GM21526 (cell line): ENCODE results near the gene KCNT2.
"Not testable (repeated sequence)": the region's sequence is repeated elsewhere in the genome, so short reads cannot be mapped to it uniquely, and the experiment has no call there.

Source experiments
- ATAC-seq: cut with Tn5 transposase; IDR thresholded peaks from one replicate; pipeline ENCODE4 v1.9.1; 2021; ENCODE audit warnings: moderate library complexity; ENCODE audit not compliant: unreplicated experiment, low FRiP score

The KCNT2 gene

DNA sequence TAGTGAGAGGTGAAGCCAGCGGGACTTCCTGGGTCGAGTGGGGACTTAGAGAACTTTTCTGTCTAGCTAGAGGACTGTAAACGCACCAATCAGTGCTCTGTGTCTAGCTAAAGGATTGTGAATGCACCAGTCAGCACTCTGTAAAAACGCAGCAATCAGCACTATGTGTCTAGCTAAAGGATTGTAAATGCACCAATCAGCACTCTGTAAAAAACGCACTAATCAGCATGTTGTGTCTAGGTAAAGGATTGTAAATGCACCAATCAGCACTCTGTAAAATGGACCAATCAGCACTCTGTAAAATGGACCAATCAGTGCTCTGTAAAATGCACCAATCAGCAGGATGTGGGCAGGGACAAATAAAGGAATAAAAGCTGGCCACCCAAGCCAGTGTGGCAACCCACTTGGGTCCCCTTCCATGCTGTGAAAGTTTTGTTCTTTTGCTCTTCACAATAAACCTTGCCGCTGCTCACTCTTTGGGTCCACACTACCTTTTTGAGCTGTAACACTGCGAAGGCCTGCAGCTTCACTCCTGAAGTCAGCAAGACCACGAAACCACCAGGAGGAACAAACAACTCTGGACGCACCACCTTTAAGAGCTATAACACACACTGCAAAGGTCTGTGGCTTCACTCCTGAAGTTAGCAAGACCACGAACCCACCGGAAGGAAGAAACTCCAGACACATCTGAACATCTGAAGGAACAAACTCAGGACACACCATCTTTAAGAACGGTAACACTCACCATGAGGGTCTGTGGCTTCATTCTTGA, 85.5 kb downstream of the KCNT2 start:
- not testable (repeated sequence) for ATAC-seq

DNA sequence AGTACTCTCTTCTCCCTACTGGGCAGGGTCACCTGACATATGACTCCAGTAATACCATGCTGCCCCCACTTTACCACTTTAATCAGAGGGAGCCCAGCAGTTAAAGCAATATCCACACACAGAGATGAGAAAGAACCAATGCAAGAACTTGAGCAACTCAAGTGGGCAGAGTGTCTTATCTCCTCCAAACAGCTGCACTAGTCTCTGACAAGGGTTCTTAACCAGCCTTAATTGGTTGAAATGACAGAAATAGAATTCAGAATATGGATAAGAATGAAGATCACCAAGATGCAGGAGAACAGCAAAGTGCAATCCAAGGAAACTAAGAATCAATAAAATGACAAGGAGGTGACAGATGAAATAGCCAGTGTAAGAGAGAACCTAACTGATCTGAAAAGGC, 91.0 kb downstream of the KCNT2 start:
- no peak for ATAC-seq

- no peak for ATAC-seq
Observed at GRCh38 chr1:196516373-196516772, 91.9 kb downstream of the KCNT2 start.

DNA sequence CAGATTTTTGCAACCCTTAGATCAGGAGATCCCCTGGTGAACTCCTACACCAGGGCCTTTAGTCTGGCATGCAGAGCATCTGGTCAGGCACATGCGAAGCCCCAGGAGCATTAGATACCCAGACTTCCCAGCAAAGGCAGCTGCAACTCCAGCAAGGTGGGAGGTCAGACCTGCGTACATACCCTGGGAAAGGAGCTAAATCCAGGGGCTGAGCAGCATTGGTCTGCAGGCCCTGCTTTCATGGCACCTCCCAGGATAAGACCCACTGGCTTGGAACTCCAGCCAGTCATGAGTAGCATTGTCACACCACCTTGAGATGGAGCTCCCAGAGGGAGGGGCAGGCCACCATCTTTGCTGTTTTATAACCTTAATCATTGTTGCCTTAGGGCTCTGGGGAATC, 92.3 kb downstream of the KCNT2 start:
- ATAC-seq, result no peak

GRCh38 chr1:196513821-196514220, 94.4 kb downstream of the KCNT2 start:
- no peak for ATAC-seq

DNA sequence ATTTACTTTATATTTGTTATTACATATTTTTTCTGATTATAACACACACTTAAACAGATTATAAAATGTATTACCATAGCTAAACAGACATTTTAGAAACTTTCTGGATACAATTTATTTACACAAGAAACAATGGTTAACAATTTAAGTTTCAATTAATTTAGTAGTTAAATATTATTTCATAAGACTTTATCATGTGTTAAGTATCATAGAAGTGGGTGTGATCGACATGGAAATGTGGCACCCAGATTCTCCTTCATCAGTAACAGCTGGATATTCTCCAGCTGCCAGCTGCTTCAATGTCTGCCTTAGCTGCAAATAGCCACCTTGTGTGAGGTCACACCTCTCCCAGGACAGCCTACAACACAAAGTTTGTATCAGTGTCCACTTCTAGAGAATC, 97.8 kb downstream of the KCNT2 start:
- no peak for ATAC-seq

DNA sequence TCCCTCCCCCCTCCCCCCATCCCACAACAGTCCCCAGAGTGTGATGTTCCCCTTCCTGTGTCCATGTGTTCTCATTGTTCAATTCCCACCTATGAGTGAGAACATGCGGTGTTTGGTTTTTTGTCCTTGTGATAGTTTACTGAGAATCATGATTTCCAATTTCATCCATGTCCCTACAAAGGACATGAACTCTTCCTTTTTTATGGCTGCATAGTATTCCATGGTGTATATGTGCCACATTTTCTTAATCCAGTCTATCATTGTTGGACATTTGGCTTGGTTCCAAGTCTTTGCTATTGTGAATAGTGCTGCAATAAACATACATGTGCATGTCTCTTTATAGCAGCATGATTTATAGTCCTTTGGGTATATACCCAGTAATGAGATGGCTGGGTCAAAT, 104.0 kb downstream of the KCNT2 start:
- not testable (repeated sequence) for ATAC-seq

DNA sequence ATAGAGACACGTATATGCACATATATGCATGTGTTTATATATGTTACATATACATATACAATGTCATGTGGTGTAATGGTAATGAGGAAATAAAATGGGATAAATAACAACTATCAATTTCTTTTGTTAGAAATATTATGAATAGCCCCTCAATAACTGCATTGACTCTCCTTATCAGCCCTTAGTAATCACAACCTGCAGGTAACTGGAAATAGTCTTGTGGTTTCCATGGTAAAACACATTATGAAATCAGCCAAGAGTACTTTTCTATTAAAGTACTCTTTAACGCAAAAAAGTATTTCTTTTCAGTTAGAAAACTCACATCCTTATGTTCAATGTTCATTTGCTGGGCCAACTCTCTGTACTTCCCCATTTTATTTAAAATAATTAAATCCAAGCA, 105.8 kb downstream of the KCNT2 start:
- ATAC-seq, result no peak

DNA sequence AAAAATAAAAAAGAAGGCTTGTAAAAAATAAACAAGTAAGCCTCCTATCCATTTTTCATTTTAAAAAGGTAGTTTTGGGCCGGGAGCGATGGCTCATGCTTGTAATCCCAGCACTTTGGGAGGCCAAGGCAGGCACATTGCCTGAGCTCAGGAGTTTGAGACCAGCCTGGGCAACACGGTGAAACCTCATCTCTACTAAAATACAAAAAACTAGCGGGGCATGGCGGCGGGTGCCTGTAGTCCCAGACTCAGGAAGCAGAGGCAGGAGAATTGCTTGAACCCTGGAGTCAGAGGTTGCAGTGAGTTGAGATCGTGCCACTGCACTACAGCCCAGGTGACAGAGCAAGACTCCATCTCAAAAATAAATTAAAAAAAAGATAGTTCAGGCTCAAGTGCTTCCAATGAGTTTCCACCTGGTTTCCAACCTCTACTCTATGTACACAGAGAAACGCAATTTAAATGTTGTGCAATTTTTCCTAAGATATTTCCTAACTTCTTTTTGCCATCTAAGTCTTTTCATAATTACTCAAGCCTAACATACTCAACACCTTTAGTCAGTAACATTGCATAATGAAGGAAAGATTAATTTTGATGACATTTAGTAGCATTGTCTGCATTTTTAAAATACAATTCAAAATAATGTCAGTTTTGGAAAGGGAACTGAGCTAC, 106.3 kb downstream of the KCNT2 start:
- no peak for ATAC-seq

DNA sequence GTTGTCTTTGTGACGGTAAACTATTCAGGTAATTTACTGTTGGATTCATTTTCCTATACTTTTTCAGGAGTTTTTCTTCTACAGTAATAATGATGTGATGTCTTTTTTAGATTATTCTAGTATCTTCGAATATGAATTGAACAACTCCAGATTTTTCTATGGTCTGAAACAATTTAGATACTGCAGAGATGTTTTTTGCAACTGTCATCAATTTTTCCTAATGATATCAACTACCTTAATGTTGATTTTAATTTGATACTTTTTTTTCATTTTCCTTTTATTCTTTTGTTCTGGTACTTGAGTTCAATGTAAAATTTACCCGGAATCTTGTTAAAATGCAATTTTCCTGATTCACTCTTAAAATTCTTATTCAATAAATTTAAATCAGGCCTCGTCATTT, 110.4 kb downstream of the KCNT2 start:
- no peak for ATAC-seq

DNA sequence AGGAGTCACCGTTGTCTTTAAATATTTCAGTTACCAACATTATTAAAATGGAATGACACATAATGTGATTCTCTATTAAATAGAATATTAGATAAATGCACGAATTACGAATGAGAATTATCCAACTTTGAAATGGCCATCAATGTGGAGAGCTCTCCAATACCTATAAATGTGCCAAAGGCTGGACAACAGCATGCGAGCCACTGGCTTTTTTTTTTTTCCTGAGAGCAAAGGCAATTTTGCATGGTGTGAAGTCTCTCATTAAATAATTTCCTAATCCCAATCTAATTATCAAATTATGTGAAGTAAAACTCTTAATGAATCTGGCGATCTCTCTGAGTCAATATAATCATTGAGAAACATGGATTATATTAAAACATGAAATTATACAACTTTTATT, 113.5 kb downstream of the KCNT2 start:
- ATAC-seq, result no peak

DNA sequence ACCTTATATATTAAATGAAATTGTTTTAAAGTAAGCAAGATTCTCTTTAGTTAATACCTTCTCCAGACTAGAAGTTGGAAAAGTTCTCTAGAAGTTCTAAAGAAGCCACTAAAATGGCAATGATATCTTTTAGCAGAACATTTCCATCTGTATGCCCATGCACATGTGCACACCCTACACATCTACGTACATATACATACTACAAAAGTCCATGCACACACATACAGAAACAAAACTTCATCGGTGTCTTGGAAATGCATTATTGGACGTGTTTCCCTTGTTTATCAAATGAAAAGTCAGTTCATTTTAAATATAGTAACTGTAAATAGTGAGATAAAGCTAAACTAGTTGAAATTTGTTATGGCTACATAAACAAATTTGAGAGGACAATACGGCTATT, 114.4 kb downstream of the KCNT2 start:
- ATAC-seq, result no peak

DNA sequence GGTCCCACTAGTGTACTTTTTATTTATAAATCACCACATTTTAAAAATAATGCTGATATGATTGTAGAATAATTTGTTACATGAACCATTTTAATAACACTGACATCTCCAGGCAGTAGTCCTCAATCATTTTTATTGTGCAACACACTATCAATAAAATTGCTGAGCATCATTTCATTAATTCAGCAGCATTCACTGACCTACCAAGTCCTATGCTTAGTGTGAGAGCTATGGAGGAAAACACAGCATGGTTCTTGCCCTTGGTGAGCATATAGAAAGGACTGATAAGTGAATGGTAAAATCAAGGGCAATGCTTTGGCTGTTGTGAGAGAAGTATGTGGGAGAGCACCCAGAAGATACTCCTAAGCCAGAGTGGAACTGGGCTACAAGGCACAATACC, 119.7 kb downstream of the KCNT2 start:
- ATAC-seq, result no peak

DNA sequence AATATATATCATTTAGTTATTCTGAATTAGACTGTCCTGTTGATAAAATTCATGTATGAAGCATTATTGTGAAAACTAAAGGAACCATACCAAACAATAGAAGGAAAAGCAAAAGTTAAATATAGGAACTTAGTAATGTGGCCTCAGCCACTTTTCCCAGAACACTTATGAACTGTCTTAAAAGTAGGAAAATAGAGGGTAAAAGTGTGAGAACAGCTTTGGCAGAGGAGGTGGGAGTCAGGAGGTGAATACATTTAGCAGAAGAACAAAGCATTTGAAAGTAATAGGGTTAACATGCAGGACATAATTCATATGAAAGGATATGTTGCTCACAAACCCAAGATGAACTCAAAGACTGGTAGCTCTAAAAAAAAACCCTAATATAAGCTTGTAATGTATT, 121.9 kb downstream of the KCNT2 start:
- no peak for ATAC-seq

- no peak for ATAC-seq
Observed at GRCh38 chr1:196481616-196482015, 126.6 kb downstream of the KCNT2 start.

GRCh38 chr1:196477262-196477661, 131.0 kb downstream of the KCNT2 start:
- no peak for ATAC-seq

DNA sequence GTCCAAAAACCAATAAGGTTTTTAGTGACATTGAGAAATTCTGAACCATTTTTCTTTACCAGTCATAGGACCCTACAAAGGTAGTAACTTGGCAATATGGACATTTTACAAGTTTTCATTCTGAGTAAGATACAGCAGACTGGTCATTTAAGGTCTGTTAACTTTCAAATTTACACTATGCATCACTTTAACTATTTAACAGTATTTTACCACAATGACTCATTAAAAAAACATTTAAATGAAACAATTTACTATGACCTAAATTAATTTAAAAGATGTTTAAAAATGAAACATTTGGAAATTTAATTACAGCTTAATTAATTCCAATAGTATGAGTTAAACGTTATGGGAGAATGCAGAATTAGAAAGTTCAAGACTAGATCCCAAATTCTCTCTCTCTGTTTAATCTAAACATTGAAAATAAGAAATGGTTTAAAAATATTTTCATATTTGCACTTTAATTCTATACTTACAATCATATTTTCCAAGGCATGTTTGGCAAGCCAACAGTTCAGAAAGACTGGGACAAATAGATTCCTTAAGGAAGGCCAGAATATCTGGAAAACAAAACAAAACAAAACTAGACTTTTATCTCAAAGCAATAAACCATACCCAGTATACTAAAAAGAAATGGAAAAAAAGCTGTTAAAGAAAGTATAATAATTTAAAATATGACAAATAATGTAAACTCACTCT, 140.9 kb downstream of the KCNT2 start:
- ATAC-seq, result no peak

DNA sequence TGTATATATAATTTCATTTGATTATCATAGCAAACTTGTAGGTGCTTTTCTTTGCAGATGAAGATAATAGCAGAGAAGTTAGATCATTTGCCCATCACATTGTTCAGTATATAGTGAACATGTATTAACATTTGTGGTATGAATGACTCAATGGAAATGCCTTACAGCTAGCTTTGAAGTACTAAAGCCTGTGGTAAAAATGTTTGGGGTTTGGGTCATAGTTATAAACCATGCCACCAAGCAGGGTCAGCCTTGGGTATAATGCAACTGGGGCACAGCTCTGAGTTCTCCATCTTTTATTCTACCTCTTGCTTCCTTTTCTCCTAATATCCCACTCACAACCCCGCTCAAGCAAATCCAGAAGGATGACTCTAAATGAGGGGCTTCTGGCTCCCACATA, 141.6 kb downstream of the KCNT2 start:
- no peak for ATAC-seq

- ATAC-seq, result no peak
Observed at GRCh38 chr1:196466166-196466565, 142.1 kb downstream of the KCNT2 start.

- ATAC-seq, result no peak
Observed at GRCh38 chr1:196464480-196464941, 143.7 kb downstream of the KCNT2 start.

DNA sequence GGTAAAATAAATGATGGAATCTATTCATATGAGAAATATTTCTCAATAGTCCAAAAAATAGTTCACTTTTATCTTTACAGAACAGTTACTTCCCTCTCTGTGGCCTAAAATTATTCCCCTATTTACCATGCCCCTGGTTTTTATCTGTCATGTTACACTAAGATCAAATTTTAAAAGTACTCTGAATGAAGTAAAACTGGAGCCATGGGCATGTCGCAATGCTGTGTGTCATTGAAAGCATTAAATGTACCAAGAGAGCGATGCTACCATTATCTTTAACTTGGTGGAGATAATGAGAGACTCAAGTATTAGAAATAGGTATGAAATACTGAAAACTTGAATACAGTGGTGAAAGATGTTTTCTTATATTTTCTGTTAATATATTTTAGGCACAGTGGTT, 146.2 kb downstream of the KCNT2 start:
- no peak for ATAC-seq

- ATAC-seq, result no peak
Observed at GRCh38 chr1:196461521-196461920, 146.7 kb downstream of the KCNT2 start.
